Measurements from ENCODE around the gene ZNF8.

DNA sequence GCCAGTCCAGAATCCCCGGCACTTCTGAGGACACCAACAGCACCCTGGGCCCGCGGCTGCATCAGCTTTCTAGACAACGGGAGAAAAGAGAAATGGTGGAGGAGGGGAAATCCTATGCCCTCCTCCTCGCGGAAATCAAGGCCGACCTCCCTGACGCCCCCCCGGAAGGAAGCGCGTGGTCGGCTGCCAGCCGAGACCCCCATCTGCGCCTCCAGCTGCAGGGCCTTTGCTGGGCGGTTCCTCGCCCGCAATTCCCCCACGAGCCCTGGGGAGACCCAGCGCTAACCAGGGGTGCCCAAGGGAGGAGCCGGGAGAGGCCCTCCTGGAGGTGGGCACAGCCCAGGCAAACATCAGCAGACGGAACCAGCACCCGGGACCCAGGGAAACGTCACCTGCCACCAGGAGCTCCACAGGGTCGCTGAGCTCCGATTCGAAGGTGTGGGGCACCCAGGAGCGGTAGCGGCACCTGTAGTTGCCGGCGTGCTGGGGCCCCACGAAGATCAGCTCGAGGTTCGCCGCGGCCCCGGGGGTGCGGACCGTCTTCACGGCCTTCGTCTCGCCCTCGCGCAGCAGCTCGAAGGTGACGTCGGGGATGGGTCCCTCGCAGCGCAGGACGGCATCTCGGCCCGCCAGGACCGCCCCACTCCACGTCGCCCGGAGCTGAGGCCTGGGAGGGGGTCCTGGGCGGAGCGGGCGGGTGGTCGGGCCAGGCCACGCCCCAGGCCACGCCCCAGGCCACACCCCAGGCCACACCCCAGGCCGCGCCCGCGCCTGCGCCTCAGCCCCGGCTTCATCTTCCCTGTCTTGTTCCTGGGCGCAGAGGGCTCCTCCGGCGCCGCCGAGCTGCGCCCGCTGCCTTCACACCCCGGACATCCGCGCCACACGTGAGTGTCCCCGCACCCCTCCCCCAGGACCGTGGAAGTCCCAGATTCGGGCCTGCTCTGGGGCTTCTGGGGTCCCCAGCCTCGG lies 68.5 kb downstream of the ZNF8 start:
- TF ChIP-seq, protein P1, sequence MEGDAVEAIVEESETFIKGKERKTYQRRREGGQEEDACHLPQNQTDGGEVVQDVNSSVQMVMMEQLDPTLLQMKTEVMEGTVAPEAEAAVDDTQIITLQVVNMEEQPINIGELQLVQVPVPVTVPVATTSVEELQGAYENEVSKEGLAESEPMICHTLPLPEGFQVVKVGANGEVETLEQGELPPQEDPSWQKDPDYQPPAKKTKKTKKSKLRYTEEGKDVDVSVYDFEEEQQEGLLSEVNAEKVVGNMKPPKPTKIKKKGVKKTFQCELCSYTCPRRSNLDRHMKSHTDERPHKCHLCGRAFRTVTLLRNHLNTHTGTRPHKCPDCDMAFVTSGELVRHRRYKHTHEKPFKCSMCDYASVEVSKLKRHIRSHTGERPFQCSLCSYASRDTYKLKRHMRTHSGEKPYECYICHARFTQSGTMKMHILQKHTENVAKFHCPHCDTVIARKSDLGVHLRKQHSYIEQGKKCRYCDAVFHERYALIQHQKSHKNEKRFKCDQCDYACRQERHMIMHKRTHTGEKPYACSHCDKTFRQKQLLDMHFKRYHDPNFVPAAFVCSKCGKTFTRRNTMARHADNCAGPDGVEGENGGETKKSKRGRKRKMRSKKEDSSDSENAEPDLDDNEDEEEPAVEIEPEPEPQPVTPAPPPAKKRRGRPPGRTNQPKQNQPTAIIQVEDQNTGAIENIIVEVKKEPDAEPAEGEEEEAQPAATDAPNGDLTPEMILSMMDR (conservative IDR thresholded peaks at IDR 0.05; ENCODE audit: low read length): no peak
- no peak for TF ChIP-seq EZH2phosphoT487 (IDR thresholded peaks at IDR 0.05; ENCODE audit: borderline replicate concordance)

Measured in Loucy (cell line).